GM21381 (cell line): ENCODE data around the gene BIK.

Source experiments
- ATAC-seq: cut with Tn5 transposase; IDR thresholded peaks from one replicate; pipeline ENCODE4 v1.9.1; 2021; ENCODE audit warnings: mild to moderate bottlenecking, moderate library complexity; ENCODE audit not compliant: unreplicated experiment

Gene BIK

GRCh38 chr22:43176090-43176489 is 65.5 kb downstream of the BIK start:
- ATAC-seq, result no peak

GRCh38 chr22:43177479-43177878 is 66.9 kb downstream of the BIK start:
- no peak for ATAC-seq
